ENCODE measurements around the gene ZNF239.

GRCh38 chr10:43599333-43599732, 24.9 kb upstream of the ZNF239 start:
- TF ChIP-seq ZNF274 (IDR thresholded peaks at IDR 0.05; ENCODE audit: low read depth, low read length), result no peak
- no peak for TF ChIP-seq SUZ12 (IDR thresholded peaks at IDR 0.05; ENCODE audit: extremely low read depth, insufficient read depth, insufficient read length)

All from NT2/D1 (cell line).